ENCODE data around the gene CSF3. TPM values are rescaled to one million over a fixed set of nuclear protein-coding genes. Genes with fewer than 3 reads are reported as not detected.

CSF3 gene
- total and polyA plus RNA-seq, 2 of the 13 experiments (the other 11 are each of a cell fraction or from before 2014, with no cell fraction given), result 0.09 TPM; not detected in 1

- TF ChIP-seq, protein P1, sequence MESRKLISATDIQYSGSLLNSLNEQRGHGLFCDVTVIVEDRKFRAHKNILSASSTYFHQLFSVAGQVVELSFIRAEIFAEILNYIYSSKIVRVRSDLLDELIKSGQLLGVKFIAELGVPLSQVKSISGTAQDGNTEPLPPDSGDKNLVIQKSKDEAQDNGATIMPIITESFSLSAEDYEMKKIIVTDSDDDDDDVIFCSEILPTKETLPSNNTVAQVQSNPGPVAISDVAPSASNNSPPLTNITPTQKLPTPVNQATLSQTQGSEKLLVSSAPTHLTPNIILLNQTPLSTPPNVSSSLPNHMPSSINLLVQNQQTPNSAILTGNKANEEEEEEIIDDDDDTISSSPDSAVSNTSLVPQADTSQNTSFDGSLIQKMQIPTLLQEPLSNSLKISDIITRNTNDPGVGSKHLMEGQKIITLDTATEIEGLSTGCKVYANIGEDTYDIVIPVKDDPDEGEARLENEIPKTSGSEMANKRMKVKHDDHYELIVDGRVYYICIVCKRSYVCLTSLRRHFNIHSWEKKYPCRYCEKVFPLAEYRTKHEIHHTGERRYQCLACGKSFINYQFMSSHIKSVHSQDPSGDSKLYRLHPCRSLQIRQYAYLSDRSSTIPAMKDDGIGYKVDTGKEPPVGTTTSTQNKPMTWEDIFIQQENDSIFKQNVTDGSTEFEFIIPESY (CRISPR knock-in tag; IDR thresholded peaks at IDR 0.05), result peak; percentile 71
- TF ChIP-seq GRHL1 (CRISPR knock-in tag; conservative IDR thresholded peaks at IDR 0.05) (no peak), NFATC3 (CRISPR knock-in tag; IDR thresholded peaks at IDR 0.05) (peak; percentile 91), POLR2A (IDR thresholded peaks at IDR 0.05; ENCODE audit: insufficient read depth in 1 of 2, low read depth in 2 of 2, low read length in 2 of 2) (peak; percentile 86 to 92), ZNF292 (CRISPR knock-in tag; IDR thresholded peaks at IDR 0.05; ENCODE audit: borderline replicate concordance, low read depth) (peak; percentile 66), ZNF737 (CRISPR knock-in tag; IDR thresholded peaks at IDR 0.05; ENCODE audit: borderline replicate concordance) (no peak)
- TF ChIP-seq, protein P2, sequence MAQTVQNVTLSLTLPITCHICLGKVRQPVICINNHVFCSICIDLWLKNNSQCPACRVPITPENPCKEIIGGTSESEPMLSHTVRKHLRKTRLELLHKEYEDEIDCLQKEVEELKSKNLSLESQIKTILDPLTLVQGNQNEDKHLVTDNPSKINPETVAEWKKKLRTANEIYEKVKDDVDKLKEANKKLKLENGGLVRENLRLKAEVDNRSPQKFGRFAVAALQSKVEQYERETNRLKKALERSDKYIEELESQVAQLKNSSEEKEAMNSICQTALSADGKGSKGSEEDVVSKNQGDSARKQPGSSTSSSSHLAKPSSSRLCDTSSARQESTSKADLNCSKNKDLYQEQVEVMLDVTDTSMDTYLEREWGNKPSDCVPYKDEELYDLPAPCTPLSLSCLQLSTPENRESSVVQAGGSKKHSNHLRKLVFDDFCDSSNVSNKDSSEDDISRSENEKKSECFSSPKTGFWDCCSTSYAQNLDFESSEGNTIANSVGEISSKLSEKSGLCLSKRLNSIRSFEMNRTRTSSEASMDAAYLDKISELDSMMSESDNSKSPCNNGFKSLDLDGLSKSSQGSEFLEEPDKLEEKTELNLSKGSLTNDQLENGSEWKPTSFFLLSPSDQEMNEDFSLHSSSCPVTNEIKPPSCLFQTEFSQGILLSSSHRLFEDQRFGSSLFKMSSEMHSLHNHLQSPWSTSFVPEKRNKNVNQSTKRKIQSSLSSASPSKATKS (CRISPR knock-in tag; IDR thresholded peaks at IDR 0.05), result peak; percentile 71; the same call in 1 of the 2 replicates
- TF ChIP-seq, protein P3, sequence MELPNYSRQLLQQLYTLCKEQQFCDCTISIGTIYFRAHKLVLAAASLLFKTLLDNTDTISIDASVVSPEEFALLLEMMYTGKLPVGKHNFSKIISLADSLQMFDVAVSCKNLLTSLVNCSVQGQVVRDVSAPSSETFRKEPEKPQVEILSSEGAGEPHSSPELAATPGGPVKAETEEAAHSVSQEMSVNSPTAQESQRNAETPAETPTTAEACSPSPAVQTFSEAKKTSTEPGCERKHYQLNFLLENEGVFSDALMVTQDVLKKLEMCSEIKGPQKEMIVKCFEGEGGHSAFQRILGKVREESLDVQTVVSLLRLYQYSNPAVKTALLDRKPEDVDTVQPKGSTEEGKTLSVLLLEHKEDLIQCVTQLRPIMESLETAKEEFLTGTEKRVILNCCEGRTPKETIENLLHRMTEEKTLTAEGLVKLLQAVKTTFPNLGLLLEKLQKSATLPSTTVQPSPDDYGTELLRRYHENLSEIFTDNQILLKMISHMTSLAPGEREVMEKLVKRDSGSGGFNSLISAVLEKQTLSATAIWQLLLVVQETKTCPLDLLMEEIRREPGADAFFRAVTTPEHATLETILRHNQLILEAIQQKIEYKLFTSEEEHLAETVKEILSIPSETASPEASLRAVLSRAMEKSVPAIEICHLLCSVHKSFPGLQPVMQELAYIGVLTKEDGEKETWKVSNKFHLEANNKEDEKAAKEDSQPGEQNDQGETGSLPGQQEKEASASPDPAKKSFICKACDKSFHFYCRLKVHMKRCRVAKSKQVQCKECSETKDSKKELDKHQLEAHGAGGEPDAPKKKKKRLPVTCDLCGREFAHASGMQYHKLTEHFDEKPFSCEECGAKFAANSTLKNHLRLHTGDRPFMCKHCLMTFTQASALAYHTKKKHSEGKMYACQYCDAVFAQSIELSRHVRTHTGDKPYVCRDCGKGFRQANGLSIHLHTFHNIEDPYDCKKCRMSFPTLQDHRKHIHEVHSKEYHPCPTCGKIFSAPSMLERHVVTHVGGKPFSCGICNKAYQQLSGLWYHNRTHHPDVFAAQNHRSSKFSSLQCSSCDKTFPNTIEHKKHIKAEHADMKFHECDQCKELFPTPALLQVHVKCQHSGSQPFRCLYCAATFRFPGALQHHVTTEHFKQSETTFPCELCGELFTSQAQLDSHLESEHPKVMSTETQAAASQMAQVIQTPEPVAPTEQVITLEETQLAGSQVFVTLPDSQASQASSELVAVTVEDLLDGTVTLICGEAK (IDR thresholded peaks at IDR 0.05), result no peak
- TF ChIP-seq, protein P3 (CRISPR knock-in tag; IDR thresholded peaks at IDR 0.05), result peak; percentile 91
- TF ChIP-seq, protein P4, sequence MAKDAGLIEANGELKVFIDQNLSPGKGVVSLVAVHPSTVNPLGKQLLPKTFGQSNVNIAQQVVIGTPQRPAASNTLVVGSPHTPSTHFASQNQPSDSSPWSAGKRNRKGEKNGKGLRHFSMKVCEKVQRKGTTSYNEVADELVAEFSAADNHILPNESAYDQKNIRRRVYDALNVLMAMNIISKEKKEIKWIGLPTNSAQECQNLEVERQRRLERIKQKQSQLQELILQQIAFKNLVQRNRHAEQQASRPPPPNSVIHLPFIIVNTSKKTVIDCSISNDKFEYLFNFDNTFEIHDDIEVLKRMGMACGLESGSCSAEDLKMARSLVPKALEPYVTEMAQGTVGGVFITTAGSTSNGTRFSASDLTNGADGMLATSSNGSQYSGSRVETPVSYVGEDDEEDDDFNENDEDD (CRISPR knock-in tag; IDR thresholded peaks at IDR 0.05; ENCODE audit: borderline replicate concordance), result peak; percentile 72
Measured at GRCh38 chr17:39980351-39981206, 34.7 kb upstream of the CSF3 start, which contains the start of gene PSMD3 (continued).

All from HepG2 (cell line).